Gastroesophageal sphincter (tissue), 4 donors: Measurements from ENCODE around the gene ATP8B3. TPM values are rescaled to one million over a fixed set of nuclear protein-coding genes. Genes with fewer than 3 reads are reported as not detected.

Source experiments
- ATAC-seq: fragments of 150-250 bp; one replicate; pipeline ENCODE4 v1.9.1; 2016; ENCODE audit warnings: mild to moderate bottlenecking, moderate library complexity
- H3K27ac ChIP-seq, 4 donors: fragments of 200-600 bp; sonication (generic) in 3 of 4; 1 replicate in 3 of 4; 2 replicates in 1 of 4; pipeline ENCODE4 v1.5.1; 2016 to 2019
- H3K27me3 ChIP-seq: fragments of 200-600 bp; sonication (generic); one replicate; pipeline ENCODE4 v1.5.1; 2019
- H3K36me3 ChIP-seq, 2 donors: fragments of 200-600 bp; sonication (generic); one replicate each; pipeline ENCODE4 v1.5.1; 2019; ENCODE audit warnings: control low read depth in 1 of 2
- H3K4me1 ChIP-seq, 3 donors: fragments of 200-600 bp; sonication (generic); 1 replicate in 2 of 3; 2 replicates in 1 of 3; pipeline ENCODE4 v1.5.1; 2016 to 2019; ENCODE audit warnings: control low read depth in 2 of 3
- H3K4me3 ChIP-seq, 2 donors: fragments of 200-600 bp; sonication (generic); one replicate each; pipeline ENCODE4 v1.5.1; 2019; ENCODE audit warnings: mild to moderate bottlenecking in 1 of 2, moderate library complexity in 1 of 2
- H3K9me3 ChIP-seq, 3 donors: fragments of 200-600 bp; sonication (generic); one replicate each; pipeline ENCODE4 v1.5.1; 2017 to 2019; ENCODE audit warnings: control low read depth in 2 of 3
- CTCF ChIP-seq, 4 experiments: fragments of 200-600 bp in 2 of 4; fragments of 450-650 bp in 2 of 4; sonication (generic) in 1 of 4; IDR thresholded peaks; one replicate each; pipeline ENCODE4 v1.5.1; 2017 to 2019; ENCODE audit warnings: antibody characterized with exemption in 4 of 4, mild to moderate bottlenecking in 2 of 4, moderate library complexity in 2 of 4
- EP300 ChIP-seq: sonication (generic); formaldehyde crosslinking; IDR thresholded peaks from one replicate; pipeline ENCODE4 v1.6.1; 2017; ENCODE audit warnings: antibody characterized with exemption, mild to moderate bottlenecking
- POLR2A ChIP-seq, 2 donors: fragments of 450-650 bp; IDR thresholded peaks; one replicate each; pipeline ENCODE4 v1.6.1; 2017; ENCODE audit warnings: antibody characterized with exemption in 2 of 2, mild to moderate bottlenecking in 2 of 2, moderate library complexity in 1 of 2
- POLR2AphosphoS5 ChIP-seq: sonication (generic); formaldehyde crosslinking; IDR thresholded peaks from one replicate; pipeline ENCODE4 v1.6.1; 2017; ENCODE audit warnings: antibody characterized with exemption
- WGBS, 2 donors: methylation state at CpG; one replicate each; pipeline ENCODE4 v1.1.5; 2018; ENCODE audit warnings: low coverage in 1 of 2; 5-methylcytosine and 5-hydroxymethylcytosine counted together
- total RNA-seq, 4 donors: library from RNA; depleted of rRNA; stranded (reverse); fragments of >200 nt; gene quantifications; one replicate each; pipeline ENCODE4 v1.1.0, GENCODE V29; 2016

Gene ATP8B3
- total RNA-seq, 4 donors from 2014 or later: 0.27 to 1.4 (median 0.48) TPM

- H3K36me3 ChIP-seq: no peaks in the 10 kb centered on the region
- peaks cover 0 to 85% (median 63%) of the 10 kb centered on the region in 3 donors for H3K4me1 ChIP-seq
- no peak for ATAC-seq
- peak overlapping the region in 1 of 2 donors; percentile 8 for H3K4me3 ChIP-seq
- no peak for TF ChIP-seq EP300
- TF ChIP-seq CTCF (IDR thresholded peaks at IDR 0.05): no peak
- no peak for TF ChIP-seq POLR2A (IDR thresholded peaks at IDR 0.05)
- no peak for TF ChIP-seq POLR2AphosphoS5
- no peaks in the 10 kb centered on the region for H3K9me3 ChIP-seq
- H3K27ac ChIP-seq: peak overlapping the region in 3 of 4 donors; percentile 82 to 89 (median 85)
- WGBS, 2 donors: no CpG with 5 or more reads among the region's 32 CpGs
- peaks cover 65% of the 10 kb centered on the region for H3K27me3 ChIP-seq
Measured at GRCh38 chr19:1860042-1860775, 48.1 kb upstream of the ATP8B3 start.

- no peak overlapping the region for H3K4me3 ChIP-seq
- peak overlapping the region in 3 of 4 donors; percentile 82 to 89 (median 85) for H3K27ac ChIP-seq
- H3K9me3 ChIP-seq: no peaks in the 10 kb centered on the region
- ATAC-seq: no peak
- WGBS, 2 donors: 19 to 23% methylated on average over 3 to 10 of the region's 18 CpGs
- H3K27me3 ChIP-seq: peaks cover 67% of the 10 kb centered on the region
- H3K36me3 ChIP-seq: no peaks in the 10 kb centered on the region
- no peak for TF ChIP-seq POLR2AphosphoS5
- H3K4me1 ChIP-seq: peaks cover 0 to 85% (median 69%) of the 10 kb centered on the region in 3 donors
Measured at GRCh38 chr19:1859331-1859781, 47.3 kb upstream of the ATP8B3 start.

GRCh38 chr19:1858412-1859081, 46.5 kb upstream of the ATP8B3 start:
- Histone ChIP-seq H3K27me3 (peaks cover 67% of the 10 kb centered on the region), H3K36me3 (no peaks in the 10 kb centered on the region), H3K4me1 (peaks cover 0 to 91% (median 76%) of the 10 kb centered on the region in 3 donors)

GRCh38 chr19:1857648-1858326, 45.7 kb upstream of the ATP8B3 start:
- Histone ChIP-seq H3K27ac (peak overlapping the region; percentile 54 to 89 (median 84)), H3K36me3 (no peaks in the 10 kb centered on the region), H3K4me3 (peak overlapping the region in 1 of 2 donors; percentile 57), H3K4me1 (peaks cover 0 to 99% (median 78%) of the 10 kb centered on the region in 3 donors), H3K9me3 (no peaks in the 10 kb centered on the region), H3K27me3 (peaks cover 67% of the 10 kb centered on the region)
- TF ChIP-seq POLR2AphosphoS5: no peak
- TF ChIP-seq EP300: no peak
- no peak for TF ChIP-seq CTCF (IDR thresholded peaks at IDR 0.05)
- TF ChIP-seq POLR2A (IDR thresholded peaks at IDR 0.05): no peak
- ATAC-seq: no peak
- 31 to 36% methylated on average over 7 of the region's 16 CpGs for WGBS, 2 donors

More at GRCh38 chr19:1858412-1859081, 46.5 kb upstream of the ATP8B3 start:
- peak overlapping the region in 3 of 4 donors; percentile 82 to 89 (median 85) for H3K27ac ChIP-seq
- 63% methylated on average over 2 of the region's 10 CpGs; no CpG with 5 or more reads in 1 of the 2 donors for WGBS, 2 donors
- no peak overlapping the region for H3K4me3 ChIP-seq
- no peaks in the 10 kb centered on the region for H3K9me3 ChIP-seq
- TF ChIP-seq POLR2AphosphoS5 (no peak), CTCF (IDR thresholded peaks at IDR 0.05) (no peak), POLR2A (IDR thresholded peaks at IDR 0.05) (no peak), EP300 (no peak)
- ATAC-seq: no peak
